Peyer's patch (tissue), 4 donors: Measurements from ENCODE around the gene IMMT.

Experiments
- POLR2A ChIP-seq, 2 donors: fragments of 450-650 bp; IDR thresholded peaks; one replicate each; pipeline ENCODE4 v1.5.1; 2017; ENCODE audit warnings: antibody characterized with exemption in 2 of 2, mild to moderate bottlenecking in 2 of 2, moderate library complexity in 2 of 2
- TF ChIP-seq, protein P1 (sequence below), 6 experiments: fragments of 450-650 bp in 4 of 6; fragments of 200-600 bp in 2 of 6; sonication (generic) in 1 of 6; IDR thresholded peaks; one replicate each; pipeline ENCODE4 v1.5.1; 2017 to 2019; ENCODE audit warnings: antibody characterized with exemption in 6 of 6, mild to moderate bottlenecking in 3 of 6, moderate library complexity in 1 of 6

DNA sequence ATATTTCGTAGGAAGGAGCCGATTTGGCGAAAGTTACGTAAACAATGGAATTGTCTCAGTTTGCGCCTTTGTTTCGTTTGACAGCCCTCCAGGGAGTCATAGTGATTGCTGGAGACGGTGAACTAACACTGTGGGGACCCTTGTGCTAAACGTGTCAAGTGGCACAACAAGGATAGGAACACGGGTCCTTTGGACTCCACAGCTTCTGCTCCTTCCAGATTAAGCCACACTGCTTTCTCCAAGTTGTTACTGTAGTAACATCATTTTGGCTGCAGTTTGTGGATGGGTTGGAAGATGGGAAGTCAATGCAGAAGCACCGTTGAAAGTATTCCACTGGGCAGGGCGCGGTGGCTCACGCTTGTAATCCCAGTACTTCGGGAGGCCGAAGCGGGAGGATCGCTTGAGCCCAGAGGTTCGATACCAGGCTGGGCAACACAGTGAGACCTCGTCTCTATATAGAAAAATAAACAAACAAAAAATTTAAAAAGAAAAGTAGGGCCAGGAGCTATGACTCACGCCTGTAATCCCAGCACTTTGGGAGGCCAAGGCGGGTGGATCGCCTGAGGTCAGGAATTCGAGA, 636 bp upstream of the IMMT start:
- TF ChIP-seq, protein P1, sequence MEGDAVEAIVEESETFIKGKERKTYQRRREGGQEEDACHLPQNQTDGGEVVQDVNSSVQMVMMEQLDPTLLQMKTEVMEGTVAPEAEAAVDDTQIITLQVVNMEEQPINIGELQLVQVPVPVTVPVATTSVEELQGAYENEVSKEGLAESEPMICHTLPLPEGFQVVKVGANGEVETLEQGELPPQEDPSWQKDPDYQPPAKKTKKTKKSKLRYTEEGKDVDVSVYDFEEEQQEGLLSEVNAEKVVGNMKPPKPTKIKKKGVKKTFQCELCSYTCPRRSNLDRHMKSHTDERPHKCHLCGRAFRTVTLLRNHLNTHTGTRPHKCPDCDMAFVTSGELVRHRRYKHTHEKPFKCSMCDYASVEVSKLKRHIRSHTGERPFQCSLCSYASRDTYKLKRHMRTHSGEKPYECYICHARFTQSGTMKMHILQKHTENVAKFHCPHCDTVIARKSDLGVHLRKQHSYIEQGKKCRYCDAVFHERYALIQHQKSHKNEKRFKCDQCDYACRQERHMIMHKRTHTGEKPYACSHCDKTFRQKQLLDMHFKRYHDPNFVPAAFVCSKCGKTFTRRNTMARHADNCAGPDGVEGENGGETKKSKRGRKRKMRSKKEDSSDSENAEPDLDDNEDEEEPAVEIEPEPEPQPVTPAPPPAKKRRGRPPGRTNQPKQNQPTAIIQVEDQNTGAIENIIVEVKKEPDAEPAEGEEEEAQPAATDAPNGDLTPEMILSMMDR (IDR thresholded peaks at IDR 0.05) = no peak
- TF ChIP-seq POLR2A (IDR thresholded peaks at IDR 0.05) = no peak
